Left lung (tissue), 10 donors: ENCODE measurements around the gene TRNP1. TPM values are rescaled to one million over a fixed set of nuclear protein-coding genes. Genes with fewer than 3 reads are reported as not detected.

Experiments
- ATAC-seq: fragments of 200-7000 bp; cut with Tn5 transposase; one replicate; pipeline ENCODE4 v1.9.1; 2020; ENCODE audit warnings: moderate library complexity
- DNase-seq, 4 donors: peaks; one replicate each; pipeline ENCODE4 v3.0.0-alpha.2; 2013 to 2020
- H3K27ac ChIP-seq, 2 donors: fragments of 200-600 bp; sonication (generic) in 1 of 2; one replicate each; pipeline versions ENCODE4 v1.5.0 to v1.8.0; 2020 to 2021
- H3K27me3 ChIP-seq, 2 donors: fragments of 200-600 bp; sonication (generic) in 1 of 2; one replicate each; pipeline versions ENCODE4 v1.5.0 to v1.8.0; 2020 to 2021
- H3K36me3 ChIP-seq, 2 donors: fragments of 200-600 bp; sonication (generic) in 1 of 2; one replicate each; pipeline versions ENCODE4 v1.5.0 to v1.8.0; 2020 to 2021
- H3K4me1 ChIP-seq, 2 donors: fragments of 200-600 bp; one replicate each; pipeline ENCODE4 v1.8.0; 2021
- H3K4me3 ChIP-seq, 2 donors: fragments of 200-600 bp; sonication (generic) in 1 of 2; one replicate each; pipeline versions ENCODE4 v1.5.0 to v1.8.0; 2020 to 2021; ENCODE audit warnings: mild to moderate bottlenecking in 1 of 2
- H3K9me3 ChIP-seq, 2 donors: fragments of 200-600 bp; sonication (generic) in 1 of 2; one replicate each; pipeline versions ENCODE4 v1.5.0 to v1.8.0; 2020 to 2021
- CTCF ChIP-seq, 2 donors: fragments of 200-600 bp; sonication (generic) in 1 of 2; IDR thresholded peaks; one replicate each; pipeline versions ENCODE4 v1.5.0 to v1.8.0; 2021; ENCODE audit warnings: antibody characterized with exemption in 2 of 2
- intact Hi-C, 2 donors: fragments of 100-400 bp; cut with DNase I; formaldehyde crosslinking; loops; one replicate each; pipeline versions ENCODE4 v1.11.2 to v1.14.2; 2022
- polyA plus RNA-seq, 6 donors: library from polyadenylated mRNA; unstranded; fragments of 120-200 nt; gene quantifications; one replicate each; pipeline ENCODE4 v1.2.1, GENCODE V29; 2013; ENCODE audit not compliant: insufficient read length in 6 of 6
- total RNA-seq, 2 donors: library from RNA; stranded (reverse); fragmentation: NEBNext Ultra II Directional; extraction: Animal tissue kit (Norgen Biotek cat#: 25700); gene quantifications; one replicate each; pipeline ENCODE4 v1.2.1, GENCODE V29; 2021
- donor health status: DM: no; HTN: yes; CAD: no.
- donor health status: DM: no; HTN: no; CAD: no.

The TRNP1 gene
- total and polyA plus RNA-seq, 8 donors: 1.6 to 27.7 (median 3.2) TPM

GRCh38 chr1:26960625-26960966, 32.9 kb upstream of the TRNP1 start:
- H3K27ac ChIP-seq: peak overlapping the region in 1 of 2 donors; percentile 30
- no peak for TF ChIP-seq CTCF (IDR thresholded peaks at IDR 0.05)
- H3K36me3 ChIP-seq: no peaks in the 10 kb centered on the region
- intact Hi-C loops: no loop called here
- DNase-seq (no peak), ATAC-seq (peak; percentile 18)
- H3K27me3 ChIP-seq: peaks cover 22 to 57% of the 10 kb centered on the region in 2 donors
- peak overlapping the region; percentile 39 to 54 for H3K4me3 ChIP-seq
- peaks cover 0 to 15% of the 10 kb centered on the region in 2 donors for H3K4me1 ChIP-seq
- no peaks in the 10 kb centered on the region for H3K9me3 ChIP-seq

GRCh38 chr1:26961826-26962225, 31.7 kb upstream of the TRNP1 start:
- TF ChIP-seq CTCF (IDR thresholded peaks at IDR 0.05): no peak
- Histone ChIP-seq H3K36me3 (no peaks in the 10 kb centered on the region), H3K4me3 (no peak overlapping the region), H3K9me3 (no peaks in the 10 kb centered on the region), H3K27ac (no peak overlapping the region), H3K27me3 (peaks cover 22 to 68% of the 10 kb centered on the region in 2 donors), H3K4me1 (peaks cover 0 to 15% of the 10 kb centered on the region in 2 donors)
- DNase-seq: no peak
- no peak for ATAC-seq
- intact Hi-C loops: no loop called here

DNA sequence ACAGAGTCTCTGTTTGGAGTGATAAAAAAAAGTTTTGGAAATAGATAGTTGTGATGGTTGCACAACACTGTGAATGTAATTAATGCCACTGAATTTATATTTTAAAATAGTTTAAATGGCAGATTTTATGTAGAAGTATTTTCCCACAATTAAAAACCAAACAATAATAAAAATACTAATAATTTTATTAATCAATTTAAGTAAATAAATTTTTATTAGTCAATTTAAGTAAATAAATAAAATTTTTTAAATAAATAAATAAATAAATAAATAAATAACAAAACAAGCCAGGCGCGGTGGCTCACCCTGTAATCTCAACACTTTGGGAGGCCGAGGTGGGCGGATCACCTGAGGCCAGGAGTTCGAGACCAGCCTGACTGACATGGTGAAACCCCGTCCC, 28.3 kb upstream of the TRNP1 start:
- DNase-seq (peak in 1 of 4 donors; percentile 32), ATAC-seq (no peak)
- no peak overlapping the region for H3K27ac ChIP-seq
- H3K4me1 ChIP-seq: peaks cover 0 to 5% of the 10 kb centered on the region in 2 donors
- no peak for TF ChIP-seq CTCF (IDR thresholded peaks at IDR 0.05)
- peaks cover 6 to 35% of the 10 kb centered on the region in 2 donors for H3K27me3 ChIP-seq
- intact Hi-C loops: no loop called here
- H3K9me3 ChIP-seq: no peaks in the 10 kb centered on the region
- H3K36me3 ChIP-seq: no peaks in the 10 kb centered on the region
- H3K4me3 ChIP-seq: no peak overlapping the region

DNA sequence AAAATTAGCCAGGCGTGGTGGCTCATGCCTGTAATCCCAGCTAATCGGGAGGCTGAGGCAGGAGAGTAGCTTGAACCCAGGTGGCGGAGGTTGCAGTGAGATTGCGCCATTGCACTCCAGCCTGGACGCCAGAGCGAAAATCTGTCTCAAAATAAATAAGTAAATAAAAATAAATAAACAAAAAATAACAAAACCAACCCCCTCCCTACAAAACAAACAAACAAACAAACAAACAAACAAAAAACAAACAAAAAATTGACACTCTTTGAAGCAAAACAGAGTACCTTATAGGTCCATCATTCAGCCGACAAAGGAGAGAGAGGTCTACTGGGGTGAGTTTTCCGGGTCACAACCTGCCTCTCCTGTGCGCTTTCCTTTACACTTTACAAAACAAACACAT, 27.9 kb upstream of the TRNP1 start:
- Histone ChIP-seq H3K4me1 (peaks cover 0 to 3% of the 10 kb centered on the region in 2 donors), H3K36me3 (no peaks in the 10 kb centered on the region), H3K27me3 (peaks cover 2 to 30% of the 10 kb centered on the region in 2 donors), H3K27ac (no peak overlapping the region), H3K9me3 (no peaks in the 10 kb centered on the region), H3K4me3 (no peak overlapping the region)
- TF ChIP-seq CTCF (IDR thresholded peaks at IDR 0.05): no peak
- DNase-seq (no peak), ATAC-seq (no peak)
- intact Hi-C loops: no loop called here

DNA sequence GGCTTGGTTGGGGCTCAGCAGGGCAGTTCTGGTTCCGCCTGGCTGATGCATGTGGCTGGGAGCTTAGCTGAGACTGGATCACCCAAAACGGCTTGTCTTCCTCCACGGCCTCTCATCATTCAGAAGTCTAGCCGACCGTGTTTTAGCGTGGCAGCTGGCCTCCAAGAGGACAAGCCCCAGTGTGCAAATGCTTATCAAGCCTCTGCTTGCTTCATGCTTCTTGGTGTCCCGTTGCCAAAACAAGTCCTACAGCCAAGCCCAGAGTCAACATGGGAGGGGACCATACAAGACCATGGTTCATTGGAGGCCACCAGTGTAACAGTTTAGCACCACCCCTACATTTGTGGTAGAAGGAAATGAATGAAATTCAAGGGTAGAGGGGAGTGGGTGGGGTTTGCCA, 22.7 kb upstream of the TRNP1 start:
- no peaks in the 10 kb centered on the region for H3K9me3 ChIP-seq
- no peaks in the 10 kb centered on the region for H3K36me3 ChIP-seq
- intact Hi-C loops: no loop called here
- DNase-seq (no peak), ATAC-seq (no peak)
- H3K4me3 ChIP-seq: no peak overlapping the region
- peaks cover 0 to 10% of the 10 kb centered on the region in 2 donors for H3K27me3 ChIP-seq
- no peak overlapping the region for H3K27ac ChIP-seq
- H3K4me1 ChIP-seq: no peaks in the 10 kb centered on the region
- TF ChIP-seq CTCF (IDR thresholded peaks at IDR 0.05): no peak
